Activated CD4-positive, alpha-beta memory T cell treated with anti-CD3 and anti-CD28 coated beads for 36 hours (primary cell): ENCODE measurements around the gene PLCB1. TPM values are rescaled to one million over a fixed set of nuclear protein-coding genes. Genes with fewer than 3 reads are reported as not detected.

Source experiments
- CTCF ChIA-PET: fragments of 350-600 bp; sonication (Branson Sonifier 250); formaldehyde crosslinking; loops from one replicate; lab custom pipeline; 2021; ENCODE audit warnings: antibody characterized with exemption, inconsistent platforms; lab: Charles Lee
- POLR2A ChIA-PET: fragments of 350-600 bp; sonication (Branson Sonifier 250); formaldehyde crosslinking; loops from one replicate; lab custom pipeline; 2021; ENCODE audit warnings: antibody characterized with exemption; lab: Charles Lee
- DNase-seq: peaks from one replicate; pipeline ENCODE4 v3.0.0-alpha.2; 2020
- H3K27ac Mint-ChIP-seq: one replicate; pipeline ENCODE4 v1.8.0; 2021; ENCODE audit warnings: mixed read lengths
- H3K27me3 Mint-ChIP-seq: one replicate; pipeline ENCODE4 v1.8.0; 2021; ENCODE audit warnings: mixed read lengths
- H3K36me3 Mint-ChIP-seq: one replicate; pipeline ENCODE4 v1.8.0; 2021; ENCODE audit warnings: mixed read lengths
- H3K4me1 Mint-ChIP-seq: one replicate; pipeline ENCODE4 v1.8.0; 2021; ENCODE audit warnings: low read depth, mixed read lengths
- H3K4me3 Mint-ChIP-seq: one replicate; pipeline ENCODE4 v1.8.0; 2021; ENCODE audit warnings: mild to moderate bottlenecking, mixed read lengths
- H3K9me3 Mint-ChIP-seq: one replicate; pipeline ENCODE4 v1.8.0; 2021; ENCODE audit warnings: mixed read lengths
- intact Hi-C: fragments of 100-400 bp; cut with micrococcal nuclease; formaldehyde crosslinking; loops from one replicate; pipeline ENCODE4 v1.15.1; 2023
- total RNA-seq, 2 experiments: library from RNA; stranded (reverse); gene quantifications; one replicate each; pipeline ENCODE4 v1.2.3, GENCODE V29; 2021

Gene PLCB1
- total RNA-seq, 2 experiments from 2014 or later = 3.9 to 4.0 TPM

DNA sequence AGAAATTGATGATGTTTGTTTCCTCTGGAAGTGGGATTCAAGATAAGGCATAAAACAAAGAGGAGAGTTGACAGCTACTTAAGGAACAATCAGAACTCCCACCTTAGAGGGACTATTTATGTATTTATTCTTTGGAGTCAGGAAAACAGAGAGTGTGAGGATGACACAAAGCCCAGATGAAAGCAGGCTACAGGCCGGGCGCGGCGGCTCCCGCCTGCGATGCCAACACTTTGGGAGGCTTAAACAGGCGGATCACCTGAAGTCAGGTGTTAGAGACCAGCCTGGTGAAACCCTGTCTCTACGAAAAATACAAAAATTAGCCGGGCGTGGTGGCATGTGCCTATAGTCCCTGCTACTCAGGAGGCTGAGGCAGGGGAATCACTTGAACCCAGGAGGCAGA, 543.8 kb downstream of the PLCB1 start:
- no peak overlapping the region for H3K4me3 Mint-ChIP-seq

DNA sequence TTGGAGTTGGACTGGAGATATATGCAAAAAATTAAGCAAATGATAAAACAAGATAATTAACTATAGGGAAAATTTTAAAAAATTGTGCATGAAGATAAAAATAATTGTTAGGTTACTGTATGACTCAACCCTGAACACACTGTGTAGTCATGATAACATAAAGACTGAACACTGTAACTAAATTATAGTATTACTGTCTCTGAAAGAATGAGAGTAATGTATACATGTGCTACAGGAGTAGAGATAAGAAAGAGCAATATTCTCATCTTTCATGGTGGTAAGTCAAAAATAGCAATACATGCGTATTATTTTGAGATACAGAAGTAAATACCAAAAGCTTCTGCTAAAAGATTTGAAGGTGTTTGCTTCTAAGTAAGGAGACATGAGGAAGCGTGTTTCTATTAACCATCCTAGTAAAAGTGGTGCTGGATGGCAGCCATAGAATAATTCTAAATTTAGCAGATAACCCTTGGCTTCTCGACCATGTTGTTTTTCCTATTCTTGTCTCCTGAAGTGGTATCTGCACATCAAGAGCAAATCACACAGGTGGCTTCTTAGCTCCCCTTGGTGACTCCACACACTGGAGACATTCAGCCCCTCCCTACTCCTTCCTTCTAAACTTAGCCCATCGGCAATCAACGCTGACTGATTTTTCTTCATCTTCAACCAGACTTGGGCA, 546.2 kb downstream of the PLCB1 start:
- Mint-ChIP-seq H3K9me3 (no peaks in the 10 kb centered on the region), H3K4me3 (no peak overlapping the region), H3K36me3 (peaks cover 3% of the 10 kb centered on the region), H3K27me3 (no peaks in the 10 kb centered on the region), H3K4me1 (no peaks in the 10 kb centered on the region), H3K27ac (no peak overlapping the region)
- ChIA-PET CTCF (no interaction called here), POLR2A (no interaction called here)
- intact Hi-C loops = no loop called here
- no peak for DNase-seq

More for the DNA sequence above, 543.8 kb downstream of the PLCB1 start:
- H3K27me3 Mint-ChIP-seq = no peaks in the 10 kb centered on the region
- intact Hi-C loops = no loop called here
- H3K9me3 Mint-ChIP-seq = no peaks in the 10 kb centered on the region
- H3K4me1 Mint-ChIP-seq = no peaks in the 10 kb centered on the region
- POLR2A ChIA-PET = no interaction called here
- H3K27ac Mint-ChIP-seq = no peak overlapping the region
- H3K36me3 Mint-ChIP-seq = peaks cover 3% of the 10 kb centered on the region
- CTCF ChIA-PET = no interaction called here
- no peak for DNase-seq

DNA sequence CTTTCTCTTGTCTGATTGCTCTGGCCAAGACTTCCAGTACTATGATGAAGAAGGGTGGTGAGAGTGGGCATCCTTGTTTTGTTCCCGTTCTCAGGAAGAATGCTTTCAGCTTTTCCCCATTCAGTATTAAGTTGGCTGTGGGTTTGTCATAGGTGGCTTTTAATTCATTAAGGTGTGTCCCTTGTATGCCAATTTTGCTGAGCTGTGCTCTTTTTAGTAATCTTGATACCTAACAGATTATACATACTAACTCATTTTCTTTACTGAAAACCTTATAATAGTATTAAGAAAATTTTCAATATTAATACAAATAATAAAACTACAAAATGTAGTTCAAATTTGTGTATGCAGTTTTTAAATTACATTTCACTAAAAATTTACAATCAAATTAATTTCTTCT, 557.3 kb downstream of the PLCB1 start:
- ChIA-PET CTCF (no interaction called here), POLR2A (no interaction called here)
- intact Hi-C loops = no loop called here
- no peak for DNase-seq
- H3K4me3 Mint-ChIP-seq = no peak overlapping the region
- H3K9me3 Mint-ChIP-seq = peaks cover 18% of the 10 kb centered on the region
- H3K4me1 Mint-ChIP-seq = no peaks in the 10 kb centered on the region
- H3K36me3 Mint-ChIP-seq = peaks cover 11% of the 10 kb centered on the region
- H3K27me3 Mint-ChIP-seq = no peaks in the 10 kb centered on the region
- H3K27ac Mint-ChIP-seq = no peak overlapping the region

GRCh38 chr20:8690074-8690473, 558.0 kb downstream of the PLCB1 start:
- ChIA-PET CTCF (no interaction called here), POLR2A (no interaction called here)
- no peaks in the 10 kb centered on the region for H3K27me3 Mint-ChIP-seq
- peaks cover 18% of the 10 kb centered on the region for H3K9me3 Mint-ChIP-seq
- no peaks in the 10 kb centered on the region for H3K4me1 Mint-ChIP-seq
- H3K27ac Mint-ChIP-seq = no peak overlapping the region
- H3K4me3 Mint-ChIP-seq = no peak overlapping the region
- peaks cover 6% of the 10 kb centered on the region for H3K36me3 Mint-ChIP-seq
- no peak for DNase-seq
- intact Hi-C loops = no loop called here

DNA sequence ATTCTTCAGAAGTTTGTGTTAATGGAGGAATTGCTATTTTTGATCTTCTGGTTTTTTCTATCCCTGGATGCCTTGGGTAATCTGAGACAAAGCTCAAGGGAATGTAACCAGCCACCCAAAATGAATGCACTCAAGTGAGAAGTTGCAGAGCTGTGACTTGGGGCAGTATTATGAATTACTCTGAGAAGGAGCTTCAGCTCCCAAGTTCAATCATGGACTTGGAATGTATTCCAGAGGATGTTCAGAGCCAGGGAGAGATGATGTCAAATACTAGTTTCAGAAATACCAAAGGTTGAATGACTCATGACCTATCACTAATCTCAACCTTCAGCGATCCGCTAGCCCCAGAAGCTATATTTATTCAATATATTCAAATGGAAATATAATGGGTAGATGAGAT, 561.6 kb downstream of the PLCB1 start:
- H3K36me3 Mint-ChIP-seq = peaks cover 3% of the 10 kb centered on the region
- no peak for DNase-seq
- intact Hi-C loops = no loop called here
- CTCF ChIA-PET = no interaction called here
- no peaks in the 10 kb centered on the region for H3K4me1 Mint-ChIP-seq
- no peak overlapping the region for H3K27ac Mint-ChIP-seq
- no peaks in the 10 kb centered on the region for H3K27me3 Mint-ChIP-seq
- POLR2A ChIA-PET = no interaction called here
- peaks cover 8% of the 10 kb centered on the region for H3K9me3 Mint-ChIP-seq
- H3K4me3 Mint-ChIP-seq = no peak overlapping the region

DNA sequence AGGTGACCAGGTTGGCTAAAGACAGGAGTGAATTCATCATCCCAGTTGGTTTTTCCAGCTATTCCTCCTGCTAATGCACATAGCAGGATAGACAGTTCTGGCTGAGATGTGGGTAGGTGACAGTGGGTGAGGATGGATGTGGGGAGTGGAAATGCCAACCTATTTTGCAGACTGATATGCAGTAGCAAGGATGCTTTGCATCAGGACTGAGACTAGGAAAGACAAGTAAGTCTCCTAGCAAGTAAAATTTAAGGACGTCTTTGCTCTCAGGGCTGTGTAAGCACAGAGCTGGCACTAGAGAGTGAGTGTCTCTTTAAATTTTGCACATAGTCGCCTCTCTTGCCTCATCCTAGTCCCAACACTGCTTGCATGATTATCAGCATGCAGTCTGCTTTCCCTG, 568.7 kb downstream of the PLCB1 start:
- Mint-ChIP-seq H3K9me3 (no peaks in the 10 kb centered on the region), H3K4me1 (no peaks in the 10 kb centered on the region), H3K27me3 (no peaks in the 10 kb centered on the region), H3K27ac (no peak overlapping the region), H3K4me3 (no peak overlapping the region), H3K36me3 (no peaks in the 10 kb centered on the region)
- ChIA-PET POLR2A (no interaction called here), CTCF (no interaction called here)
- intact Hi-C loops = no loop called here
- no peak for DNase-seq

- H3K27ac Mint-ChIP-seq = no peak overlapping the region
- CTCF ChIA-PET = interaction anchor here (1.2 kb wide), 1 partner anchor 15 kb away, joined by 3 read pairs; no protein-coding TSS in a partner anchor
- H3K27me3 Mint-ChIP-seq = no peaks in the 10 kb centered on the region
- H3K9me3 Mint-ChIP-seq = no peaks in the 10 kb centered on the region
- no peaks in the 10 kb centered on the region for H3K36me3 Mint-ChIP-seq
- no peak for DNase-seq
- intact Hi-C loops = no loop called here
- H3K4me3 Mint-ChIP-seq = no peak overlapping the region
- POLR2A ChIA-PET = no interaction called here
- H3K4me1 Mint-ChIP-seq = no peaks in the 10 kb centered on the region
These were observed 575.1 kb downstream of the PLCB1 start for GRCh38 chr20:8706961-8707700.

DNA sequence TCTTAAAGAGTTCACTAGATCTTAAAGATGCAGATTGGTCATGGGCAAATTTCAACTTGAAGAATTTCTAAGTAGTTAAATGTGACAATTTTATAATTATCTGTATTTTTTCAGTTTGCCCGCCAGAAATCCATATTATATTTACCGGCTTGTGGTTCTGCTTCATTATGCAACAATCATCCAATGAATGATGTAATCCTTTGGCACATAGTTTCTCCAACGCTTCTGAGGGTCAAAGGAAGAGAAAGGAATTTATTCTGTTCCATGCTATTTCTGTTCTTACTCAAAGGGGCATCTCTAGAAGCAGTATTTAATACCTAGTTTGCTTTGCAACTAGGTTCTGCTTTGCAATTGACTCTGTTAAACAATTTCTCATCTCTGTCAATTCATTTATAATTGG, 577.6 kb downstream of the PLCB1 start:
- H3K27me3 Mint-ChIP-seq = no peaks in the 10 kb centered on the region
- no peak for DNase-seq
- H3K27ac Mint-ChIP-seq = no peak overlapping the region
- no peaks in the 10 kb centered on the region for H3K4me1 Mint-ChIP-seq
- intact Hi-C loops = no loop called here
- no peak overlapping the region for H3K4me3 Mint-ChIP-seq
- no peaks in the 10 kb centered on the region for H3K36me3 Mint-ChIP-seq
- no peaks in the 10 kb centered on the region for H3K9me3 Mint-ChIP-seq
- CTCF ChIA-PET = no interaction called here
- POLR2A ChIA-PET = no interaction called here

DNA sequence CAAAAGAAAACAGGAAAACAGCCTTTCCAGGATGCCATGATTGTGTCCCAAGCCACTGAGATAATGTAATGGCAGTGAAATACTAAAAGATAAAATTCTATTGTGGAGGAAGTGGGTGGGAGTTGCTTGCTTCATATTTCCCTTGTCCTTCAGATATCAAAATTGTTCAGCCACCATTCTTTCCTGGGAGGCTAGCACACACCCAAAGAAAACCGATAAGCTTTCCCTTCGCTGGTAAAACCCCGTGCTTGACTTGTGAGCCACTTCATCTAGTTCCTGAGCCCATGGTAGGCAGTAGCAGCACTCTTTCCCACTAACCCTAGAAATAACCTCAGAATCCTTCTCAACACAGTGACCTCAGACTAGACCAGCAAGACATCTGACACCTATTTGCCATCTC, 579.4 kb downstream of the PLCB1 start:
- no peak overlapping the region for H3K4me3 Mint-ChIP-seq
- no peaks in the 10 kb centered on the region for H3K27me3 Mint-ChIP-seq
- H3K36me3 Mint-ChIP-seq = no peaks in the 10 kb centered on the region
- H3K4me1 Mint-ChIP-seq = no peaks in the 10 kb centered on the region
- H3K27ac Mint-ChIP-seq = no peak overlapping the region
- ChIA-PET CTCF (interaction anchor here (4.0 kb wide), 1 partner anchor 10 kb away, joined by 25 read pairs; no protein-coding TSS in a partner anchor), POLR2A (no interaction called here)
- no peak for DNase-seq
- intact Hi-C loops = no loop called here
- H3K9me3 Mint-ChIP-seq = no peaks in the 10 kb centered on the region

DNA sequence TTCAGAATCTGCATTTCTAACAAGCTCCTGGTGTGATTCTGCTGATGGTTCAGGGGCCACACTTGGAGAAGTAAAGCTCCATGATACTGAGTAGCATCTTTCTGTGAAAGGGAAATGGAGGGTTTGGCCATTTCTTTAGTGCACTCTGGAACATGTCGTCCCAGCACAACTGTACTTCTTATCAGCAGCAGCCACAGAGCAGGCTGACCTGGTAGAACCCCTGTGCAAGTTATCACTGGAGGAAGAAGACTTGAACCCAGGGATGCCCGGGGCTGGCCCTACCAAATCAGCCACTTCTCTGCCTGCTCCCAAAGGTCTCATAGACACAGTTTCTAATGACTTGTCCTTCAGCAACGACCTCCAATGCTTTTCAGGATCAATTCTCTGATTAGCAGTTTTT, 582.1 kb downstream of the PLCB1 start:
- Mint-ChIP-seq H3K9me3 (no peaks in the 10 kb centered on the region), H3K4me1 (no peaks in the 10 kb centered on the region), H3K27ac (no peak overlapping the region), H3K36me3 (no peaks in the 10 kb centered on the region), H3K4me3 (no peak overlapping the region), H3K27me3 (no peaks in the 10 kb centered on the region)
- POLR2A ChIA-PET = no interaction called here
- CTCF ChIA-PET = interaction anchor here (4.0 kb wide), 1 partner anchor 7 kb away, joined by 25 read pairs; no protein-coding TSS in a partner anchor
- no peak for DNase-seq
- intact Hi-C loops = no loop called here

DNA sequence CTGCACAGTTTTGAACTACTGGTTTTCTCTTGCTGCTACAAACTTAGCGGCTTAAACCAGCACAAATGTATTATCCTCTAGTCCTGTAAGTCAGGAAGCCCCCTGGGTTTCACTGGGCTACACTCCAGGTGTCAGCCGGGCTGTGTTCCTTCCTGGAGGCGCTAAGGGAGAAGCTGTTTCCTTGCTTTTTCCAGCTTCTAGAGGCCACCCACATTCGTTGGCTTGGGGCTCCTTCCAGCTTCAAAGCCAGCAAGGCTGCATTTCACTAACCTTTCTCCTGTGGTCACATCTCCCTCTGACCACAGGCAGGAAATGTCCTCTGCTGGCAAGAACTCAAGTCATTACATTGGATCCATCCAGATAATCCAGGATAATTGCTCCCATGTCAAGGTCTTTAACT, 586.2 kb downstream of the PLCB1 start:
- Mint-ChIP-seq H3K27ac (no peak overlapping the region), H3K4me1 (no peaks in the 10 kb centered on the region), H3K36me3 (no peaks in the 10 kb centered on the region), H3K9me3 (no peaks in the 10 kb centered on the region), H3K4me3 (no peak overlapping the region), H3K27me3 (no peaks in the 10 kb centered on the region)
- DNase-seq = no peak
- CTCF ChIA-PET = interaction anchor here (0.8 to 5.9 kb wide), 4 partner anchors 592 to 782 kb away, joined by 3 to 151 read pairs (median 4); no protein-coding TSS in a partner anchor
- POLR2A ChIA-PET = no interaction called here
- intact Hi-C loops = no loop called here

- POLR2A ChIA-PET = no interaction called here
These were observed 588.0 kb downstream of the PLCB1 start for GRCh38 chr20:8720089-8720488.

More at GRCh38 chr20:8720089-8720488, 588.0 kb downstream of the PLCB1 start:
- CTCF ChIA-PET = interaction anchor here (1.4 to 5.9 kb wide), 8 partner anchors 8 to 784 kb away, joined by 3 to 151 read pairs (median 25); partner anchors contain the start of gene PLCB1
- Mint-ChIP-seq H3K9me3 (no peaks in the 10 kb centered on the region), H3K4me3 (no peak overlapping the region), H3K4me1 (no peaks in the 10 kb centered on the region), H3K27ac (no peak overlapping the region), H3K27me3 (no peaks in the 10 kb centered on the region), H3K36me3 (no peaks in the 10 kb centered on the region)
- intact Hi-C loops = loop anchor here (5.0 kb wide), 2 partner anchors 333 to 413 kb away; no protein-coding TSS in a partner anchor
- no peak for DNase-seq
